Measurements from ENCODE around the gene AFF3. TPM values are rescaled to one million over a fixed set of nuclear protein-coding genes. Genes with fewer than 3 reads are reported as not detected.

AFF3 gene
- total and polyA plus RNA-seq, 2 donors (not counting 3 experiments of a cell fraction or from before 2014, with no cell fraction given), result 0.06 to 0.07 TPM

- no TSS peak for BruUV-seq (replicated peaks)
- dilution Hi-C loops (cut with MboI; ENCODE audit: extremely low pct_ligation_motif_present, low sequenced_read_pairs), result no loop called here
Measured at GRCh38 chr2:99987160-99987559, 155.2 kb downstream of the AFF3 start.

More at GRCh38 chr2:99987160-99987559, 155.2 kb downstream of the AFF3 start:
- Histone ChIP-seq H3K27me3 (ENCODE audit: control insufficient read depth in 2 of 2, insufficient read depth in 2 of 2, low read length in 2 of 2) (peaks cover 4 to 12% of the 10 kb centered on the region in 2 experiments), H3K27ac (ENCODE audit: insufficient read depth, low read depth, low read length) (no peak overlapping the region), H3K79me2 (ENCODE audit: control insufficient read depth, insufficient read depth, low read length) (no peaks in the 10 kb centered on the region), H3K4me3 (replicated peaks in 1 of 3; ENCODE audit: insufficient read depth in 1 of 3, low read depth in 1 of 3, low read length in 3 of 3) (no peak overlapping the region), H3K9ac (replicated peaks; ENCODE audit: extremely low read depth, insufficient read depth, low read length) (no peak overlapping the region), H3K4me1 (ENCODE audit: control insufficient read depth, extremely low read depth, insufficient read depth, low read length) (no peaks in the 10 kb centered on the region), H4K20me1 (replicated peaks; ENCODE audit: control insufficient read depth, extremely low read depth, insufficient read depth, low read length) (no peaks in the 10 kb centered on the region), H3K9me1 (replicated peaks; ENCODE audit: control insufficient read depth, extremely low read depth, insufficient read depth, low read length) (no peaks in the 10 kb centered on the region), H2AFZ (ENCODE audit: low read depth, low read length) (no peak overlapping the region), H3K4me2 (ENCODE audit: insufficient read depth, low read length) (no peak overlapping the region), H3K9me3 (replicated peaks; ENCODE audit: control insufficient read depth, insufficient read depth, low read length) (no peaks in the 10 kb centered on the region), H3K36me3 (ENCODE audit: control insufficient read depth in 2 of 2, extremely low read depth in 1 of 2, insufficient read depth in 2 of 2, low read length in 2 of 2) (no peaks in the 10 kb centered on the region)
- intact Hi-C loops (cut with micrococcal nuclease), result no loop called here
- FAIRE-seq, result no peak
- TF ChIP-seq MYC (IDR thresholded peaks at IDR 0.05; ENCODE audit: low read depth, low read length) (no peak), EZH2 (IDR thresholded peaks at IDR 0.05; ENCODE audit: borderline replicate concordance, low read depth, low read length, severe bottlenecking) (no peak), FOS (IDR thresholded peaks at IDR 0.05; ENCODE audit: borderline replicate concordance, insufficient read depth, low read length) (no peak), GATA2 (IDR thresholded peaks at IDR 0.05; ENCODE audit: insufficient read depth, insufficient read length, low read depth, low read length) (no peak), JUN (IDR thresholded peaks at IDR 0.05; ENCODE audit: borderline replicate concordance, insufficient read depth, insufficient read length, low read depth) (no peak)
- TF ChIP-seq, protein P1, sequence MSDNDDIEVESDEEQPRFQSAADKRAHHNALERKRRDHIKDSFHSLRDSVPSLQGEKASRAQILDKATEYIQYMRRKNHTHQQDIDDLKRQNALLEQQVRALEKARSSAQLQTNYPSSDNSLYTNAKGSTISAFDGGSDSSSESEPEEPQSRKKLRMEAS (IDR thresholded peaks at IDR 0.05; ENCODE audit: insufficient read depth, insufficient read length), result no peak
- TF ChIP-seq, protein P2, sequence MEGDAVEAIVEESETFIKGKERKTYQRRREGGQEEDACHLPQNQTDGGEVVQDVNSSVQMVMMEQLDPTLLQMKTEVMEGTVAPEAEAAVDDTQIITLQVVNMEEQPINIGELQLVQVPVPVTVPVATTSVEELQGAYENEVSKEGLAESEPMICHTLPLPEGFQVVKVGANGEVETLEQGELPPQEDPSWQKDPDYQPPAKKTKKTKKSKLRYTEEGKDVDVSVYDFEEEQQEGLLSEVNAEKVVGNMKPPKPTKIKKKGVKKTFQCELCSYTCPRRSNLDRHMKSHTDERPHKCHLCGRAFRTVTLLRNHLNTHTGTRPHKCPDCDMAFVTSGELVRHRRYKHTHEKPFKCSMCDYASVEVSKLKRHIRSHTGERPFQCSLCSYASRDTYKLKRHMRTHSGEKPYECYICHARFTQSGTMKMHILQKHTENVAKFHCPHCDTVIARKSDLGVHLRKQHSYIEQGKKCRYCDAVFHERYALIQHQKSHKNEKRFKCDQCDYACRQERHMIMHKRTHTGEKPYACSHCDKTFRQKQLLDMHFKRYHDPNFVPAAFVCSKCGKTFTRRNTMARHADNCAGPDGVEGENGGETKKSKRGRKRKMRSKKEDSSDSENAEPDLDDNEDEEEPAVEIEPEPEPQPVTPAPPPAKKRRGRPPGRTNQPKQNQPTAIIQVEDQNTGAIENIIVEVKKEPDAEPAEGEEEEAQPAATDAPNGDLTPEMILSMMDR (IDR thresholded peaks at IDR 0.05; ENCODE audit: extremely low read depth in 1 of 2, insufficient read depth in 1 of 2, low read depth in 1 of 2, low read length in 2 of 2), result no peak
- ChIA-PET CTCF (interaction anchor here (1.4 to 2.0 kb wide), 2 partner anchors 12 to 14 kb away, joined by 3 to 6 read pairs; no protein-coding TSS in a partner anchor), POLR2A (no interaction called here)
- DNase-seq (ENCODE audit: low read depth, low spot score), result no peak
